Vagina (tissue), 2 donors: ENCODE data around the gene BRD7. TPM values are rescaled to one million over a fixed set of nuclear protein-coding genes. Genes with fewer than 3 reads are reported as not detected.

Experiments
- DNase-seq, 2 donors: peaks; one replicate each; pipeline ENCODE4 v3.0.0-alpha.2; 2017; ENCODE audit errors: extremely low spot score in 2 of 2
- H3K27ac ChIP-seq: fragments of 200-600 bp; sonication (generic); one replicate; pipeline ENCODE4 v1.5.1; 2019
- H3K27me3 ChIP-seq: fragments of 200-600 bp; sonication (generic); one replicate; pipeline ENCODE4 v1.5.1; 2019
- H3K36me3 ChIP-seq, 2 donors: fragments of 200-600 bp; sonication (generic); one replicate each; pipeline ENCODE4 v1.5.1; 2017 to 2019
- H3K4me1 ChIP-seq: fragments of 200-600 bp; sonication (generic); one replicate; pipeline ENCODE4 v1.5.1; 2019
- H3K4me3 ChIP-seq, 2 donors: fragments of 200-600 bp; sonication (generic); 1 replicate in 1 of 2; 2 replicates in 1 of 2; pipeline ENCODE4 v1.5.1; 2016 to 2019
- H3K9me3 ChIP-seq: fragments of 200-600 bp; sonication (generic); one replicate; pipeline ENCODE4 v1.5.1; 2019
- CTCF ChIP-seq, 3 experiments: fragments of 450-650 bp in 2 of 3; fragments of 200-600 bp in 1 of 3; sonication (generic) in 1 of 3; IDR thresholded peaks; one replicate each; pipeline ENCODE4 v1.5.1; 2017 to 2019; ENCODE audit warnings: antibody characterized with exemption in 3 of 3, mild to moderate bottlenecking in 2 of 3, moderate library complexity in 2 of 3
- POLR2A ChIP-seq, 2 donors: fragments of 450-650 bp; IDR thresholded peaks; one replicate each; pipeline ENCODE4 v1.6.1; 2017; ENCODE audit warnings: antibody characterized with exemption in 2 of 2, mild to moderate bottlenecking in 2 of 2, moderate library complexity in 2 of 2
- POLR2AphosphoS5 ChIP-seq, 2 donors: sonication (generic); formaldehyde crosslinking; IDR thresholded peaks; one replicate each; pipeline ENCODE4 v1.9.0; 2017; ENCODE audit warnings: antibody characterized with exemption in 2 of 2, mild to moderate bottlenecking in 2 of 2, low read depth in 1 of 2; ENCODE audit not compliant: insufficient read depth in 1 of 2
- intact Hi-C: fragments of 100-400 bp; cut with DNase I; formaldehyde crosslinking; loops from one replicate; pipeline ENCODE4 v1.15.1; 2023
- total RNA-seq: library from RNA; depleted of rRNA; stranded (reverse); fragments of >200 nt; gene quantifications from one replicate; pipeline ENCODE4 v1.2.3, GENCODE V29; 2016

BRD7 gene
- total RNA-seq, 1 donor from 2014 or later, result 49.6 TPM

GRCh38 chr16:50306287-50306686 lies 62.5 kb downstream of the BRD7 start:
- Histone ChIP-seq H3K4me1 (no peaks in the 10 kb centered on the region), H3K36me3 (no peaks in the 10 kb centered on the region), H3K27ac (no peak overlapping the region), H3K27me3 (no peaks in the 10 kb centered on the region), H3K4me3 (no peak overlapping the region), H3K9me3 (no peaks in the 10 kb centered on the region)
- TF ChIP-seq POLR2A (IDR thresholded peaks at IDR 0.05) (no peak), CTCF (IDR thresholded peaks at IDR 0.05) (no peak), POLR2AphosphoS5 (IDR thresholded peaks at IDR 0.05; ENCODE audit: insufficient read depth in 1 of 2, low read depth in 1 of 2) (no peak)
- DNase-seq, result peak in 1 of 2 donors; percentile 74
- intact Hi-C loops, result no loop called here

- H3K4me3 ChIP-seq, result no peak overlapping the region
- H3K27ac ChIP-seq, result no peak overlapping the region
- no peaks in the 10 kb centered on the region for H3K36me3 ChIP-seq
- TF ChIP-seq CTCF (IDR thresholded peaks at IDR 0.05) (no peak), POLR2AphosphoS5 (IDR thresholded peaks at IDR 0.05; ENCODE audit: insufficient read depth in 1 of 2, low read depth in 1 of 2) (no peak), POLR2A (IDR thresholded peaks at IDR 0.05) (no peak)
- no peaks in the 10 kb centered on the region for H3K9me3 ChIP-seq
- no peaks in the 10 kb centered on the region for H3K4me1 ChIP-seq
- peak in 1 of 2 donors; percentile 77 for DNase-seq
- no peaks in the 10 kb centered on the region for H3K27me3 ChIP-seq
- intact Hi-C loops, result no loop called here
Observed at GRCh38 chr16:50305441-50306061, 63.2 kb downstream of the BRD7 start.

- TF ChIP-seq POLR2AphosphoS5 (IDR thresholded peaks at IDR 0.05; ENCODE audit: insufficient read depth in 1 of 2, low read depth in 1 of 2) (no peak), POLR2A (IDR thresholded peaks at IDR 0.05) (no peak), CTCF (IDR thresholded peaks at IDR 0.05) (no peak)
- Histone ChIP-seq H3K4me3 (no peak overlapping the region), H3K27ac (no peak overlapping the region), H3K4me1 (no peaks in the 10 kb centered on the region), H3K9me3 (no peaks in the 10 kb centered on the region), H3K27me3 (no peaks in the 10 kb centered on the region), H3K36me3 (no peaks in the 10 kb centered on the region)
- no peak for DNase-seq
- intact Hi-C loops, result no loop called here
Observed at GRCh38 chr16:50304467-50305440, 64.0 kb downstream of the BRD7 start.

GRCh38 chr16:50303605-50304466 lies 65.0 kb downstream of the BRD7 start:
- DNase-seq, result no peak
- no peak overlapping the region for H3K4me3 ChIP-seq

More at GRCh38 chr16:50303605-50304466, 65.0 kb downstream of the BRD7 start:
- Histone ChIP-seq H3K9me3 (no peaks in the 10 kb centered on the region), H3K36me3 (no peaks in the 10 kb centered on the region), H3K4me1 (no peaks in the 10 kb centered on the region), H3K27ac (no peak overlapping the region), H3K27me3 (no peaks in the 10 kb centered on the region)
- no peak for TF ChIP-seq CTCF (IDR thresholded peaks at IDR 0.05)
- no peak for TF ChIP-seq POLR2AphosphoS5 (IDR thresholded peaks at IDR 0.05; ENCODE audit: insufficient read depth in 1 of 2, low read depth in 1 of 2)
- TF ChIP-seq POLR2A (IDR thresholded peaks at IDR 0.05), result no peak
- intact Hi-C loops, result no loop called here
